CD14-positive monocyte (primary cell): Measurements from ENCODE around the gene TMEM132C. TPM values are rescaled to one million over a fixed set of nuclear protein-coding genes. Genes with fewer than 3 reads are reported as not detected.
"Not testable (repeated sequence)": the region's sequence is repeated elsewhere in the genome, so short reads cannot be mapped to it uniquely, and the experiment has no call there.

ENCODE experiments used
- DNase-seq, 3 donors: peaks; one replicate each; pipeline ENCODE4 v3.0.0-alpha.2; 2011 to 2022
- H2AFZ ChIP-seq: 2 replicates; pipeline ENCODE4 v1.6.0; 2012; ENCODE audit warnings: mild to moderate bottlenecking, low read depth, low read length, inconsistent platforms; ENCODE audit not compliant: insufficient read depth, poor library complexity, severe bottlenecking
- H3K27ac ChIP-seq, 2 donors: 1 replicate in 1 of 2; 2 replicates in 1 of 2; pipeline ENCODE4 v1.5.1; 2012 to 2013; ENCODE audit warnings: low read length in 2 of 2, control low read depth in 1 of 2, inconsistent platforms in 1 of 2, low read depth in 1 of 2, mild to moderate bottlenecking in 1 of 2
- H3K27me3 ChIP-seq, 2 donors: one replicate each; pipeline versions ENCODE4 v1.6.0 to v1.6.1; 2011 to 2013; ENCODE audit warnings: low read length in 2 of 2; ENCODE audit not compliant: control insufficient read depth in 2 of 2, insufficient read depth in 2 of 2
- H3K36me3 ChIP-seq, 2 donors: replicated peaks in 1 of 2; 1 replicate in 1 of 2; 2 replicates in 1 of 2; pipeline versions ENCODE4 v1.5.1 to v1.6.1; 2012 to 2013; ENCODE audit warnings: low read length in 2 of 2, control low read depth in 1 of 2, inconsistent platforms in 1 of 2, mild to moderate bottlenecking in 1 of 2; ENCODE audit not compliant: insufficient read depth in 2 of 2, control insufficient read depth in 1 of 2
- H3K4me1 ChIP-seq, 2 donors: 1 replicate in 1 of 2; 2 replicates in 1 of 2; pipeline versions ENCODE4 v1.5.1 to v1.6.1; 2012 to 2013; ENCODE audit warnings: low read length in 2 of 2, control low read depth in 1 of 2, inconsistent platforms in 1 of 2, mild to moderate bottlenecking in 1 of 2, moderate library complexity in 1 of 2; ENCODE audit not compliant: insufficient read depth in 2 of 2, control insufficient read depth in 1 of 2
- H3K4me2 ChIP-seq: replicated peaks from 2 replicates; pipeline ENCODE3; 2012; ENCODE audit warnings: low read length, moderate library complexity, mild to moderate bottlenecking; ENCODE audit not compliant: poor library complexity, severe bottlenecking; ENCODE audit errors: extremely low read depth
- H3K4me3 ChIP-seq, 3 experiments: fragments of 200-600 bp in 1 of 3; sonication (generic) in 1 of 3; replicated peaks in 1 of 3; 1 replicate in 2 of 3; 2 replicates in 1 of 3; pipeline ENCODE4 v1.5.1; 2011 to 2013; ENCODE audit warnings: low read length in 3 of 3, mild to moderate bottlenecking in 3 of 3, control low read depth in 2 of 3, low read depth in 2 of 3, inconsistent platforms in 1 of 3, moderate library complexity in 1 of 3
- H3K79me2 ChIP-seq: 2 replicates; pipeline ENCODE4 v1.6.0; 2012; ENCODE audit warnings: mild to moderate bottlenecking, control low read depth, inconsistent platforms, low read length, moderate library complexity; ENCODE audit not compliant: insufficient read depth
- H3K9ac ChIP-seq: 2 replicates; pipeline ENCODE4 v1.6.0; 2017; ENCODE audit warnings: low read length, mild to moderate bottlenecking; ENCODE audit not compliant: insufficient read depth, poor library complexity, severe bottlenecking
- H3K9me3 ChIP-seq, 2 donors: replicated peaks in 1 of 2; 1 replicate in 1 of 2; 2 replicates in 1 of 2; pipeline versions ENCODE4 v1.5.1 to v1.6.1; 2012 to 2013; ENCODE audit warnings: low read length in 2 of 2, control low read depth in 1 of 2; ENCODE audit not compliant: control insufficient read depth in 1 of 2, insufficient read depth in 1 of 2
- H4K20me1 ChIP-seq: 2 replicates; pipeline ENCODE4 v1.6.0; 2012; ENCODE audit warnings: mild to moderate bottlenecking, low read length, control low read depth, moderate library complexity; ENCODE audit not compliant: insufficient read depth
- H3K27ac Mint-ChIP-seq, 7 donors: one replicate each; pipeline ENCODE4 v1.8.0; 2020; ENCODE audit warnings: mild to moderate bottlenecking in 7 of 7, mixed read lengths in 7 of 7, moderate library complexity in 6 of 7, inconsistent platforms in 2 of 7
- H3K27me3 Mint-ChIP-seq, 3 donors: one replicate each; pipeline ENCODE4 v1.8.0; 2021 to 2022; ENCODE audit warnings: low read depth in 3 of 3, mild to moderate bottlenecking in 3 of 3, mixed read lengths in 3 of 3, moderate library complexity in 3 of 3, inconsistent platforms in 1 of 3
- H3K36me3 Mint-ChIP-seq, 2 donors: one replicate each; pipeline ENCODE4 v1.8.0; 2020; ENCODE audit warnings: mixed read lengths in 2 of 2, inconsistent platforms in 1 of 2, mild to moderate bottlenecking in 1 of 2
- H3K4me1 Mint-ChIP-seq: one replicate; pipeline ENCODE4 v1.8.0; 2020; ENCODE audit warnings: mild to moderate bottlenecking, mixed read lengths
- H3K4me3 Mint-ChIP-seq, 2 donors: one replicate each; pipeline ENCODE4 v1.8.0; 2020; ENCODE audit warnings: mild to moderate bottlenecking in 2 of 2, mixed read lengths in 2 of 2, moderate library complexity in 1 of 2
- H3K9me3 Mint-ChIP-seq, 7 donors: one replicate each; pipeline ENCODE4 v1.8.0; 2020 to 2022; ENCODE audit warnings: mixed read lengths in 7 of 7, mild to moderate bottlenecking in 6 of 7, moderate library complexity in 6 of 7, inconsistent platforms in 2 of 7
- WGBS: methylation state at CpG from one replicate; pipeline ENCODE4 v1.1.5; 2013; ENCODE audit warnings: missing lambda C conversion rate; ENCODE audit not compliant: insufficient coverage; 5-methylcytosine and 5-hydroxymethylcytosine counted together
- intact Hi-C, 2 donors: fragments of 100-400 bp; cut with micrococcal nuclease; formaldehyde crosslinking; loops; one replicate each; pipeline versions ENCODE4 v1.15.0 to v1.15.1; 2023
- polyA plus RNA-seq, 3 donors: library from polyadenylated mRNA; depleted of rRNA in 1 of 3; unstranded in 2 of 3; stranded (reverse) in 1 of 3; fragments of 300-500 nt in 2 of 3; fragments of >200 nt in 1 of 3; fragmentation: Illumina TruSeq in 2 of 3; gene quantifications; 1 replicate in 2 of 3; 2 replicates in 1 of 3; pipeline ENCODE4 v1.2.3, GENCODE V29; 2012 to 2021
- TF ChIP-seq, protein P1 (sequence below): fragments of 200-600 bp; IDR thresholded peaks from one replicate; pipeline ENCODE4 v1.8.0; 2022; ENCODE audit warnings: antibody characterized with exemption, mild to moderate bottlenecking

The TMEM132C gene
- polyA plus RNA-seq, 3 donors, result not detected

DNA sequence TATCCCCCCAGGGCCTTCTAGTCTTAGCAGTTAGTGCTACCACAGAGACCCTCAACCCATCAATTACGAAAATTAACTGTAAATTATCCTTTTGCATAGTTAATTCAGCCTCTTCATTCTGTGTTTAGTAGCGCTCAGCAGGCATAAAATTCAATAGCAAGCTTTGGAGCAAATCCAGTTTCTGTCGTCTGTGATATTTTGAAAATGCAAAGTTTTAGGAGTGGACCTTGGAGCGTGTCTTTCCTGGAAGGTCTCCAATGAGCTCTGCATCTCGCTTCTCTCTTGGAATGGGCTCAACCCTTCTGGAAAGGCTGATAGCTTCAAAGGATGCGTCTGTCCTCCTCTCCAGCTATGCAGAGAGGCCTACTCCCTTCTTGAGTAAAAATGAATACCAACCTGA lies 333.9 kb downstream of the TMEM132C start:
- Histone ChIP-seq H3K27ac (no peak overlapping the region), H3K4me2 (no peak overlapping the region), H4K20me1 (no peaks in the 10 kb centered on the region), H2AFZ (no peak overlapping the region), H3K27me3 (no peaks in the 10 kb centered on the region), H3K4me1 (no peaks in the 10 kb centered on the region), H3K9ac (no peak overlapping the region), H3K9me3 (no peaks in the 10 kb centered on the region), H3K79me2 (no peaks in the 10 kb centered on the region), H3K4me3 (no peak overlapping the region), H3K36me3 (no peaks in the 10 kb centered on the region)
- Mint-ChIP-seq H3K9me3 (peaks cover 0 to 10% (median 2%) of the 10 kb centered on the region in 7 donors), H3K27me3 (peaks cover 0 to 3% (median 0%) of the 10 kb centered on the region in 3 donors), H3K36me3 (no peaks in the 10 kb centered on the region), H3K27ac (no peak overlapping the region), H3K4me1 (no peaks in the 10 kb centered on the region), H3K4me3 (no peak overlapping the region)
- DNase-seq, result no peak
- TF ChIP-seq, protein P1, sequence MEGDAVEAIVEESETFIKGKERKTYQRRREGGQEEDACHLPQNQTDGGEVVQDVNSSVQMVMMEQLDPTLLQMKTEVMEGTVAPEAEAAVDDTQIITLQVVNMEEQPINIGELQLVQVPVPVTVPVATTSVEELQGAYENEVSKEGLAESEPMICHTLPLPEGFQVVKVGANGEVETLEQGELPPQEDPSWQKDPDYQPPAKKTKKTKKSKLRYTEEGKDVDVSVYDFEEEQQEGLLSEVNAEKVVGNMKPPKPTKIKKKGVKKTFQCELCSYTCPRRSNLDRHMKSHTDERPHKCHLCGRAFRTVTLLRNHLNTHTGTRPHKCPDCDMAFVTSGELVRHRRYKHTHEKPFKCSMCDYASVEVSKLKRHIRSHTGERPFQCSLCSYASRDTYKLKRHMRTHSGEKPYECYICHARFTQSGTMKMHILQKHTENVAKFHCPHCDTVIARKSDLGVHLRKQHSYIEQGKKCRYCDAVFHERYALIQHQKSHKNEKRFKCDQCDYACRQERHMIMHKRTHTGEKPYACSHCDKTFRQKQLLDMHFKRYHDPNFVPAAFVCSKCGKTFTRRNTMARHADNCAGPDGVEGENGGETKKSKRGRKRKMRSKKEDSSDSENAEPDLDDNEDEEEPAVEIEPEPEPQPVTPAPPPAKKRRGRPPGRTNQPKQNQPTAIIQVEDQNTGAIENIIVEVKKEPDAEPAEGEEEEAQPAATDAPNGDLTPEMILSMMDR, result no peak
- intact Hi-C loops, result no loop called here
- 93% methylated on average over 4 of the region's 6 CpGs for WGBS

DNA sequence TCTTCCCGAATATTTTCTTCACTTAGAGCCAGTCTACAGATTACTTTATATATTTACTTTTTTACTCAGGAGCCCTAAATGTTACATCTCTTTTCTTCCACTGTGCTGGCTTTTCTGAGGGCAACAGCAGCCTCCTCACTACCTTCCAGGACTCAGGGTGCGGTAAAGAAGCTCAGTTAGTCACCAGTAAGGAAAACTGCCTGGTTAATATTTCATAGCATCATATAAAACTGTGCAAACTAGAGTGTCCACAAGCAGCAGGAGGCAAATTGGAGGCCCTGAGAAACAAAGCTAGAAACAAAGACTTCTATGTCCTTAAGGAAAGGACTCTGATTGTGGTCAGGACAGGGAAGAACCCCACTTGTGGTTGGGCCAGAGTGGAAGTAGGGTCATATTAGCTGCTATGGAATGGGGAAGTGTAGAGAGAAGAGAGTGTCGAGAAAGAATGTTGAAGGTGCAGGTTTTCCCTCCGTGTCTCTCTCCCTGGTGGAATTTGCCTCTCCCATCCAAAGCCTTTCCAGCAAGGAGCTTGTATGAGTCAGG lies 336.7 kb downstream of the TMEM132C start:
- WGBS, result no CpG with 5 or more reads among the region's 4 CpGs
- no peak overlapping the region for H2AFZ ChIP-seq
- no peaks in the 10 kb centered on the region for H3K9me3 ChIP-seq
- H4K20me1 ChIP-seq, result no peaks in the 10 kb centered on the region
- H3K27me3 Mint-ChIP-seq, result no peaks in the 10 kb centered on the region
- H3K4me1 ChIP-seq, result no peaks in the 10 kb centered on the region
- no peaks in the 10 kb centered on the region for H3K36me3 ChIP-seq
- no peaks in the 10 kb centered on the region for H3K36me3 Mint-ChIP-seq
- H3K4me3 ChIP-seq, result no peak overlapping the region
- no peaks in the 10 kb centered on the region for H3K27me3 ChIP-seq
- H3K9me3 Mint-ChIP-seq, result peaks cover 0 to 8% (median 2%) of the 10 kb centered on the region in 7 donors
- TF ChIP-seq, protein P1, result no peak
- H3K27ac ChIP-seq, result no peak overlapping the region
- no peaks in the 10 kb centered on the region for H3K4me1 Mint-ChIP-seq
- H3K27ac Mint-ChIP-seq, result no peak overlapping the region
- intact Hi-C loops, result no loop called here
- no peak overlapping the region for H3K4me2 ChIP-seq
- no peak overlapping the region for H3K4me3 Mint-ChIP-seq
- H3K9ac ChIP-seq, result no peak overlapping the region
- DNase-seq, result no peak
- no peaks in the 10 kb centered on the region for H3K79me2 ChIP-seq

DNA sequence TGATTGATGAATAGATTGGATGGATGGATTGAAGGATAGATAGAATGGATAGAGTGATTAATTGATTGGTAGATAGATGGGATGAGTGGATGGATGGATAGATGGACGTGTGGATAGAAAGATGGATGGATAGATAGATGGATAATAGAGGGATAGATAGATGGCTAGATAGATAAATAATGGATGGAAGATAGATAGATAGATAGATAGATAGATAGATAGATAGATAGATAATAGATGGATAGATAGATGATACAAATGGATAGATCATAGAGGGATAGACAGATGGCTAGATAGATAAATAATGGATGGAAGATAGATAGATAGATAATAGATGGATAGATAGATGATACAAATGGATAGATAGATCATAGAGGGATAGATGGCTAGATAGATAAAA lies 337.2 kb downstream of the TMEM132C start:
- H3K79me2 ChIP-seq, H3K27me3 Mint-ChIP-seq, H3K36me3 ChIP-seq, H3K27ac ChIP-seq, DNase-seq, H3K9me3 Mint-ChIP-seq, H3K9ac ChIP-seq, H2AFZ ChIP-seq, H4K20me1 ChIP-seq, H3K4me3 Mint-ChIP-seq, H3K4me1 ChIP-seq, H3K4me3 ChIP-seq, intact Hi-C loops, H3K36me3 Mint-ChIP-seq, H3K9me3 ChIP-seq, H3K27ac Mint-ChIP-seq, H3K4me2 ChIP-seq, H3K4me1 Mint-ChIP-seq, H3K27me3 ChIP-seq: not testable (repeated sequence)
- WGBS, result 56% methylated on average over 1 of the region's 1 CpG
